GM12878 (cell line): ENCODE data around the gene ZNF473. TPM values are rescaled to one million over a fixed set of nuclear protein-coding genes. Genes with fewer than 3 reads are reported as not detected.

Experiments used
- ATAC-seq: fragments of 200-7000 bp; cut with Tn5 transposase; 3 replicates; pipeline ENCODE4 v1.9.1; 2020; ENCODE audit warnings: mild to moderate bottlenecking, moderate library complexity
- BruUV-seq: library from RNA; stranded (reverse); fragments of 400-500 nt; replicated peaks from 2 replicates; lab custom pipeline; 2021; lab: Mats Ljungman, UMichigan
- CTCF ChIA-PET: fragments of 300-600 bp; sonication (Branson Sonifier 250); formaldehyde crosslinking; extraction: SDS; loops from one replicate; lab custom pipeline; 2021; ENCODE audit warnings: inconsistent platforms; lab: Yijun Ruan, JAX
- POLR2A ChIA-PET: fragments of 350-600 bp; formaldehyde crosslinking; extraction: SDS; loops from one replicate; lab custom pipeline; 2021; ENCODE audit warnings: inconsistent platforms; lab: Charles Lee
- RAD21 ChIA-PET: fragments of 300-600 bp; sonication (Branson Sonifier 250); formaldehyde crosslinking; loops from one replicate; lab custom pipeline; 2023; ENCODE audit warnings: antibody characterized with exemption; ENCODE audit not compliant: unreplicated experiment; lab: Charles Lee
- SMC1A ChIA-PET: fragments of 300-600 bp; sonication (Branson Sonifier 250); formaldehyde crosslinking; loops from one replicate; lab custom pipeline; 2023; ENCODE audit not compliant: unreplicated experiment, uncharacterized antibody; lab: Charles Lee
- DNase-seq: peaks from one replicate; pipeline ENCODE4 v3.0.0-alpha.2; 2011; ENCODE audit warnings: low read depth, low spot score
- FAIRE-seq: peaks from 3 replicates; lab custom pipeline; 2011; peaks lifted over from hg19 to GRCh38; lab: Jason Lieb, UNC
- H2AFZ ChIP-seq: 2 replicates; pipeline ENCODE4 v1.6.0; 2011; ENCODE audit warnings: low read depth, low read length, control low read depth; ENCODE audit not compliant: control insufficient read depth
- H3K27ac ChIP-seq: 2 replicates; pipeline ENCODE4 v1.5.1; 2011; ENCODE audit warnings: control low read depth; ENCODE audit not compliant: control insufficient read depth, insufficient read depth
- H3K27me3 ChIP-seq, 2 experiments: replicated peaks in 1 of 2; 2 replicates each; pipeline versions ENCODE4 v1.6.0 to v1.6.1; 2011; ENCODE audit warnings: low read length in 1 of 2; ENCODE audit not compliant: control insufficient read depth in 2 of 2, insufficient read depth in 2 of 2
- H3K36me3 ChIP-seq, 2 experiments: 2 replicates each; pipeline ENCODE4 v1.5.1; 2011; ENCODE audit warnings: low read length in 1 of 2; ENCODE audit not compliant: control insufficient read depth in 2 of 2, insufficient read depth in 2 of 2
- H3K4me1 ChIP-seq: 2 replicates; pipeline ENCODE4 v1.6.1; 2011; ENCODE audit warnings: mild to moderate bottlenecking, low read length, moderate library complexity, mixed read lengths; ENCODE audit not compliant: control insufficient read depth, insufficient read depth
- H3K4me2 ChIP-seq: 2 replicates; pipeline ENCODE4 v1.6.0; 2011; ENCODE audit warnings: control low read depth; ENCODE audit not compliant: control insufficient read depth, insufficient read depth
- H3K4me3 ChIP-seq: fragments of 200-600 bp; sonication (generic); 2 replicates; pipeline ENCODE4 v1.5.1; 2016
- H3K79me2 ChIP-seq: 2 replicates; pipeline ENCODE4 v1.6.0; 2011; ENCODE audit warnings: low read length; ENCODE audit not compliant: control insufficient read depth, insufficient read depth
- H3K9ac ChIP-seq: 2 replicates; pipeline ENCODE4 v1.8.0; 2011; ENCODE audit warnings: low read length, control low read depth, mixed read lengths; ENCODE audit not compliant: control insufficient read depth, insufficient read depth
- H3K9me3 ChIP-seq: replicated peaks from 3 replicates; pipeline ENCODE4 v1.5.1; 2011; ENCODE audit warnings: mild to moderate bottlenecking, low read length; ENCODE audit not compliant: control insufficient read depth, insufficient read depth
- H4K20me1 ChIP-seq: 2 replicates; pipeline ENCODE4 v1.6.0; 2011; ENCODE audit not compliant: control insufficient read depth, insufficient read depth
- FOS ChIP-seq: IDR thresholded peaks from 3 replicates; pipeline ENCODE4 v1.6.1; 2011; ENCODE audit warnings: borderline replicate concordance; ENCODE audit not compliant: insufficient read length; ENCODE audit errors: extremely low read depth
- GABPA ChIP-seq: IDR thresholded peaks from 2 replicates; pipeline ENCODE4 v1.6.1; 2014; ENCODE audit warnings: antibody characterized with exemption, low read depth, mild to moderate bottlenecking, inconsistent platforms
- IKZF1 ChIP-seq: fragments of 450-650 bp; conservative IDR thresholded peaks from 2 replicates; pipeline ENCODE4 v1.6.1; 2017; ENCODE audit warnings: antibody characterized with exemption, mild to moderate bottlenecking
- MYC ChIP-seq: IDR thresholded peaks from 2 replicates; pipeline ENCODE4 v1.6.1; 2011; ENCODE audit warnings: mild to moderate bottlenecking, low read length, moderate library complexity, inconsistent platforms; ENCODE audit not compliant: insufficient read depth, insufficient replicate concordance, insufficient read length, severe bottlenecking
- POLR2AphosphoS2 ChIP-seq: IDR thresholded peaks from 2 replicates; pipeline ENCODE4 v1.6.1; 2011; ENCODE audit warnings: low read depth, mild to moderate bottlenecking, low read length, improper control_type of control experiment, moderate library complexity
- RUNX3 ChIP-seq: IDR thresholded peaks from 2 replicates; pipeline ENCODE4 v1.6.1; 2012; ENCODE audit warnings: low read length, inconsistent platforms
- SRF ChIP-seq, 2 experiments: IDR thresholded peaks; 2 replicates each; pipeline ENCODE4 v1.6.1; 2011; ENCODE audit warnings: low read depth in 2 of 2, low read length in 2 of 2, mild to moderate bottlenecking in 1 of 2, moderate library complexity in 1 of 2
- TAF1 ChIP-seq: IDR thresholded peaks from 2 replicates; pipeline ENCODE4 v1.6.1; 2011; ENCODE audit warnings: mild to moderate bottlenecking, low read depth, low read length, borderline replicate concordance
- ZBED1 ChIP-seq: IDR thresholded peaks from 2 replicates; pipeline ENCODE4 v1.6.1; 2016; ENCODE audit warnings: borderline replicate concordance
- WGBS: methylation state at CpG from one replicate; pipeline ENCODE4 v1.1.6; 2016; ENCODE audit warnings: low lambda C conversion rate; ENCODE audit not compliant: insufficient replicate concordance, insufficient coverage; ENCODE audit errors: missing lambda C conversion rate; 5-methylcytosine and 5-hydroxymethylcytosine counted together
- in situ Hi-C: fragments of 300-500 bp; cut with MboI; formaldehyde crosslinking; loops from 9 replicates; pipeline ENCODE4 v1.14.3; 2018; ENCODE audit warnings: mixed read lengths
- intact Hi-C: fragments of 100-400 bp; cut with micrococcal nuclease; formaldehyde crosslinking; loops from one replicate; pipeline ENCODE4 v1.14.2; 2022; ENCODE audit not compliant: unreplicated experiment
- polyA plus RNA-seq, 11 experiments: library from polyadenylated mRNA; depleted of rRNA in 4 of 11; unstranded in 6 of 11; stranded (reverse) in 5 of 11; fragments of >200 nt; fragmentation: Nextera tagmentation in 4 of 11; fragmentation: Illumina TruSeq in 1 of 11; extraction: Ambion mirVana in 4 of 11; extraction: Trizol in 1 of 11; gene quantifications; 1 replicate in 1 of 11; 2 replicates in 10 of 11; pipeline versions ENCODE4 v1.2.1 to v1.2.3, GENCODE V29; 2011 to 2016; ENCODE audit warnings: inconsistent platforms in 2 of 11, missing spikeins in 2 of 11, low read depth in 1 of 11
- total RNA-seq, 4 experiments: library from RNA; depleted of rRNA in 3 of 4; stranded (reverse); fragments of >200 nt in 3 of 4; fragmentation: Illumina TruSeq in 1 of 4; extraction: Trizol in 1 of 4; gene quantifications; 2 replicates each; pipeline versions ENCODE4 v1.2.1 to v1.2.3, GENCODE V29; 2013 to 2021
- TF ChIP-seq, protein P1 (sequence below): fragments of 450-650 bp; formaldehyde crosslinking; IDR thresholded peaks from 2 replicates; pipeline ENCODE4 v1.4.0; 2022; ENCODE audit warnings: mild to moderate bottlenecking, moderate library complexity

ZNF473 gene
- total and polyA plus RNA-seq, 10 of the 15 experiments (the other 5 are each of a cell fraction or from before 2014, with no cell fraction given), result 2.3 to 14.9 (median 6.3) TPM

DNA sequence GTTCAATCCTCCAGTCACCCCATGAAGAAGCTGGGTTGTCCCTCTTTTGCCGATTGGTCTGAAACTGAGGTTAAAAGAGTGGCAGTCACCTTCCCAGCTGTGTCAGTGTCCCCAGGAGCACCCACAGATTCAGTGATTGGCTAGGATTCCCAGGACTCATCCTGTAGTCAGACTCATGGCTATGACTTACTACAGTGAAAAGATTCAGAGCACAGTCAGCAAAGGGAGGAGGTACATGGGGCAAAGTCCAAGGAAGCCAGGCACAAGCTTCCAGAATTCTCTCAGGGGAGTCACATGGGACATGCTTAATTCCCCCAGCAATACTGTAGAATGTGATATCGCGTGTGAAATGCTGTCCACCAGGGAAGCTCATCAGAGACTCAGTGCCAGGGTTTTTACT, 14.2 kb downstream of the ZNF473 start:
- CTCF ChIA-PET, result interaction anchor here (0.6 kb wide), 1 partner anchor 17 kb away, joined by 4 read pairs; no protein-coding TSS in a partner anchor
- BruUV-seq, result no TSS peak
- Histone ChIP-seq H3K36me3 (peaks cover 50% of the 10 kb centered on the region in 2 experiments), H4K20me1 (no peaks in the 10 kb centered on the region), H3K4me1 (no peaks in the 10 kb centered on the region), H3K27ac (no peak overlapping the region), H3K27me3 (no peaks in the 10 kb centered on the region), H3K9me3 (peaks cover 13% of the 10 kb centered on the region), H2AFZ (no peak overlapping the region), H3K9ac (no peak overlapping the region), H3K4me2 (no peak overlapping the region), H3K4me3 (no peak overlapping the region), H3K79me2 (no peaks in the 10 kb centered on the region)
- in situ Hi-C loops, result no loop called here
- RAD21 ChIA-PET, result no interaction called here
- ATAC-seq (no peak), FAIRE-seq (no peak), DNase-seq (no peak)
- TF ChIP-seq IKZF1 (no peak), RUNX3 (no peak), ZBED1 (no peak), FOS (no peak), POLR2AphosphoS2 (no peak), GABPA (no peak), MYC (no peak), TAF1 (no peak)
- WGBS, result 100% methylated on average over 3 of the region's 3 CpGs
- intact Hi-C loops, result no loop called here
- POLR2A ChIA-PET, result no interaction called here
- SMC1A ChIA-PET, result no interaction called here

DNA sequence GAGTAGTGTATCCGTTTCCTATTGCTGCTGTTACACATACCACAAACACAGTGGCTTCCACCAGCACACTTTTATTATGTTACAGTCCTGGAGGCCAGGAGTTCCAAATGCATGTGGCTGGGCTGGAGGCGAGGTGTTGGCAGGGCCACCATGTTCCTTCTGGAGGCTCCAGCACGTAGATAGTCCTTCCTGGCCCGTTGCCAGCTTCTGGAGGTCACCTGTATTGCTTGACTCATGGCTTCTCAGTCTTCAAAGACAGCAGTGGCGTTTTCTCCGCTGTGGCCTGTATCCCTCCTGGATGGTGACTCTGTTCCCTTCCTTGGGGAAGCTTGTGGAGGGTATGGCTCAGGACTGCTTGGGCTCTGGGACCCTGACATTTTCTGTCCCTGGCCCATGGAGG, 15.2 kb downstream of the ZNF473 start:
- H3K4me2 ChIP-seq, result no peak overlapping the region
- no peak for ATAC-seq
- no peaks in the 10 kb centered on the region for H4K20me1 ChIP-seq
- H3K4me3 ChIP-seq, result no peak overlapping the region
- ChIA-PET SMC1A (no interaction called here), CTCF (no interaction called here), RAD21 (no interaction called here), POLR2A (no interaction called here)
- FAIRE-seq, result no peak
- no peak for DNase-seq
- no TSS peak for BruUV-seq
- H3K9ac ChIP-seq, result no peak overlapping the region
- WGBS, result 90% methylated on average over 6 of the region's 6 CpGs
- H3K4me1 ChIP-seq, result no peaks in the 10 kb centered on the region
- no peak overlapping the region for H3K27ac ChIP-seq
- peaks cover 23% of the 10 kb centered on the region for H3K9me3 ChIP-seq
- H3K27me3 ChIP-seq, result no peaks in the 10 kb centered on the region
- in situ Hi-C loops (no loop called here), intact Hi-C loops (no loop called here)
- H3K36me3 ChIP-seq, result peaks cover 56 to 57% of the 10 kb centered on the region in 2 experiments
- no peaks in the 10 kb centered on the region for H3K79me2 ChIP-seq
- H2AFZ ChIP-seq, result no peak overlapping the region
- TF ChIP-seq SRF (IDR thresholded peaks at IDR 0.05; ENCODE audit: low read depth in 2 of 2, low read length in 2 of 2), result no peak
- TF ChIP-seq, protein P1, sequence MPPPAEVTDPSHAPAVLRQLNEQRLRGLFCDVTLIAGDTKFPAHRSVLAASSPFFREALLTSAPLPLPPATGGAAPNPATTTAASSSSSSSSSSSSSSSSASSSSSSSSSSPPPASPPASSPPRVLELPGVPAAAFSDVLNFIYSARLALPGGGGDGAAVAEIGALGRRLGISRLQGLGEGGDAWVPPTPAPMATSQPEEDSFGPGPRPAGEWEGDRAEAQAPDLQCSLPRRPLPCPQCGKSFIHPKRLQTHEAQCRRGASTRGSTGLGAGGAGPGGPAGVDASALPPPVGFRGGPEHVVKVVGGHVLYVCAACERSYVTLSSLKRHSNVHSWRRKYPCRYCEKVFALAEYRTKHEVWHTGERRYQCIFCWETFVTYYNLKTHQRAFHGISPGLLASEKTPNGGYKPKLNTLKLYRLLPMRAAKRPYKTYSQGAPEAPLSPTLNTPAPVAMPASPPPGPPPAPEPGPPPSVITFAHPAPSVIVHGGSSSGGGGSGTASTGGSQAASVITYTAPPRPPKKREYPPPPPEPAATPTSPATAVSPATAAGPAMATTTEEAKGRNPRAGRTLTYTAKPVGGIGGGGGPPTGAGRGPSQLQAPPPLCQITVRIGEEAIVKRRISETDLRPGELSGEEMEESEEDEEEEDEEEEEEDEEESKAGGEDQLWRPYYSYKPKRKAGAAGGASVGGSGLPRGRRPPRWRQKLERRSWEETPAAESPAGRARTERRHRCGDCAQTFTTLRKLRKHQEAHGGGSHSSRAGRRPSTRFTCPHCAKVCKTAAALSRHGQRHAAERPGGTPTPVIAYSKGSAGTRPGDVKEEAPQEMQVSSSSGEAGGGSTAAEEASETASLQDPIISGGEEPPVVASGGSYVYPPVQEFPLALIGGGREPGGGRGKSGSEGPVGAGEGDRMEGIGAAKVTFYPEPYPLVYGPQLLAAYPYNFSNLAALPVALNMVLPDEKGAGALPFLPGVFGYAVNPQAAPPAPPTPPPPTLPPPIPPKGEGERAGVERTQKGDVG (CRISPR knock-in tag), result no peak
